Stimulated activated naive CD8-positive, alpha-beta T cell treated with anti-CD3 and anti-CD28 coated beads, Interleukin-15, Interleukin-2, amounts not matched to agents 100 ng/mL and 50 ng/mL, for 24 hours (primary cell): Measurements from ENCODE around the gene PRKAR1B.
"Not testable (repeated sequence)": the region's sequence is repeated elsewhere in the genome, so short reads cannot be mapped to it uniquely, and the experiment has no call there.

Source experiments
- H3K27ac Mint-ChIP-seq: one replicate; pipeline ENCODE4 v1.8.0; 2021; ENCODE audit warnings: mild to moderate bottlenecking, mixed read lengths
- H3K27me3 Mint-ChIP-seq: one replicate; pipeline ENCODE4 v1.8.0; 2021; ENCODE audit warnings: mixed read lengths
- H3K36me3 Mint-ChIP-seq: one replicate; pipeline ENCODE4 v1.8.0; 2021; ENCODE audit warnings: low read depth, mixed read lengths
- H3K4me1 Mint-ChIP-seq: one replicate; pipeline ENCODE4 v1.8.0; 2021; ENCODE audit warnings: low read depth, mixed read lengths
- H3K4me3 Mint-ChIP-seq: one replicate; pipeline ENCODE4 v1.8.0; 2021; ENCODE audit warnings: mild to moderate bottlenecking, mixed read lengths
- H3K9me3 Mint-ChIP-seq: one replicate; pipeline ENCODE4 v1.8.0; 2021; ENCODE audit warnings: mixed read lengths

The PRKAR1B gene

DNA sequence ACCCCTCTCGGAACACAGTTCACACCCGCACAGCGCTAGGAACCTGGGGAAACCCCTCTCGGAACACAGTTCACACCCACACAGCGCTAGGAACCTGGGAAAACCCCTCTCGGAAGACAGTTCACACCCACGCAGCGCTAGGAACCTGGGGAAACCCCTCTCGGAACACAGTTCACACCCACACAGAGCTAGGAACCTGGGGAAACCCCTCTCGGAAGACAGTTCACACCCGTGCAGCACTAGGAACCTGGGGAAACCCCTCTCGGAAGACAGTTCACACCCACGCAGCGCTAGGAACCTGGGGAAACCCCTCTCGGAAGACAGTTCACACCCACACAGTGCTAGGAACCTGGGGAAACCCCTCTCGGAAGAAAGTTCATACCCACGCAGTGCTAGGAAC, 74.9 kb downstream of the PRKAR1B start:
- not testable (repeated sequence) for H3K27me3 Mint-ChIP-seq, H3K27ac Mint-ChIP-seq, H3K4me1 Mint-ChIP-seq, H3K9me3 Mint-ChIP-seq, H3K36me3 Mint-ChIP-seq, H3K4me3 Mint-ChIP-seq

DNA sequence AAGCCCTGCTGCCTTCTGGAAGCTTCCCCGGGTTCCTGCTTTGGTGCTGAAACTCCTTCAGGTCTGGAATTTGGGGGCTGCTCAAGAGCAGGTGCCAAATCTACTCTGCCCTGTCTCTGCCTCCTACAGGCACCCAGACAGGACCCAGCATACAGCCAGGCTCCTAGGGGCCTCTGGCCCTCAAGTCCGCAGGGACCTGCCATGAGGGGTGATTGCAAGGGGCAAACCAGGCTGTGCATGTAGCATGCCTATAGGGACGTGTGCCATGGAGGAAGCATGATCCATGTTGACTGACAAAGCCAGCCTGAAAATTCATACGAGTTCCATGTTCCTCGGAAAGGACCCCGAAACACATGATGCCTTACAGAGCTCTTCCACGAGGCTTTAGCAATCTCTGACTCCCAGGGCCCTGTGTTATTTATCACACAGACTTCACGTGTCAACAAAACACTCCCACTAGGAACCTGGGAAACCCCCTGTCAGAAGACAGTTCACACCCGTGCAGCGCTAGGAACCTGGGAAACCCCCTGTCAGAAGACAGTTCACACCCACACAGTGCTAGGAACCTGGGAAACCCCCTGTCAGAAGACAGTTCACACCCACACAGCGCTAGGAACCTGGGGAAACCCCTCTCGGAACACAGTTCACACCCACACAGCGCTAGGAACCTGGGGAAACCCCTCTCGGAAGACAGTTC, 75.9 kb downstream of the PRKAR1B start:
- H3K27ac Mint-ChIP-seq, result no peak overlapping the region

DNA sequence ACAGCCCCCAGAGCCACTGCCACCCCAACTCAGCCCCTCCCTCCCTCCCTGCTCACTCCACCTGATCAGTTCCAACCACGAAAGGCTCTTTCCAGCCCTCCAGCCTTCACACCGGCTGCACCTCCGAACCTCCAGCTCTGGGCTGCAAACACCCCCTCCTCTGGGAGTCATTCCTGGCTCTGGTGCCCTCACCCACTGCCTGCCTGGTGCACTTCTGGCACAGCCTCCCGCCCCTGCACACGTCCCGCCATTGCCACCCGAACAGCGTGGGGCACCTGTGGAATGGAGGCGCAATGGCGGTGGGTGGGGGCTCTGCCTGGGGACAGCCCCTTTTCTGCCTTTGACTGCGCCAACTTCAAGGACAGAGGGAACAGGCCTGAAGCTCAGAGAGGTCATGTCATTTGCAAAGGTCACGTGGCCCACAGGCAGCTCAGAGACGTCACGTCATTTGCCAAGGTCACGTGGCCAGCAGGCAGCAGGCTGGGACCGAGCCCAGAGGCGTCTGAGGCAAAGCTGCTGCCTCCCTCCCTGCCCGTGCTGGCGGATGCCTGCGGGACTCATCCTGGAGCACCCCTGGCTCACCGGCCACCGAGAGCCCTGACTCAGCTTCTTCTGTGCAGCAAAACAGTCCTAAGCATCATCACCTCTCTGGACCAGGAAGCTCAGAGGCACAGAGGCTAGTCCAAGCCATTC, 76.6 kb downstream of the PRKAR1B start:
- Mint-ChIP-seq H3K27me3 (no peaks in the 10 kb centered on the region), H3K9me3 (no peaks in the 10 kb centered on the region), H3K27ac (no peak overlapping the region), H3K4me1 (no peaks in the 10 kb centered on the region), H3K4me3 (no peak overlapping the region), H3K36me3 (peaks cover 4% of the 10 kb centered on the region)

More for the DNA sequence above, 75.9 kb downstream of the PRKAR1B start:
- Mint-ChIP-seq H3K4me3 (no peak overlapping the region), H3K27me3 (no peaks in the 10 kb centered on the region), H3K4me1 (no peaks in the 10 kb centered on the region), H3K36me3 (peaks cover 4% of the 10 kb centered on the region), H3K9me3 (no peaks in the 10 kb centered on the region)

DNA sequence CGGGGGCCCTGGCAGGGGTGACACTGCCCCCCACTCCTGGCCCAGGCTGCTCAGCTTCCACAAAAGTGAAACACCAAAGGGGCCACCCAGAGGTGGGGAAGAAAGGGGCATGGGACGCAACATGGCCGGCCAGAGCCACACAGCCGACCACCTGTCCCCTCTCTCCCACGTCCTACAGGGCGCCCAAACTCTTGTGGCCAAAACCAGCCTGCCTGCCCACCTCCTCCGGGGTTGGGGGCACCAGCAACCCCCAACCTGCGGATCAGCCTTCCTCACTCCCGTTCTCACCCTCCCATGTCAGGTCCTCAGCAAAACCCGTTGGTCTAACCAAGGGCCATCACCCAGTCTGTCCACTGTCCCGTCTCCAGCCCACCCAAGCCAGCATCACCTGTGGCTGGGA, 80.1 kb downstream of the PRKAR1B start:
- H3K27me3 Mint-ChIP-seq, result no peaks in the 10 kb centered on the region
- H3K9me3 Mint-ChIP-seq, result no peaks in the 10 kb centered on the region
- H3K27ac Mint-ChIP-seq, result no peak overlapping the region
- peaks cover 13% of the 10 kb centered on the region for H3K36me3 Mint-ChIP-seq
- H3K4me3 Mint-ChIP-seq, result no peak overlapping the region
- no peaks in the 10 kb centered on the region for H3K4me1 Mint-ChIP-seq

DNA sequence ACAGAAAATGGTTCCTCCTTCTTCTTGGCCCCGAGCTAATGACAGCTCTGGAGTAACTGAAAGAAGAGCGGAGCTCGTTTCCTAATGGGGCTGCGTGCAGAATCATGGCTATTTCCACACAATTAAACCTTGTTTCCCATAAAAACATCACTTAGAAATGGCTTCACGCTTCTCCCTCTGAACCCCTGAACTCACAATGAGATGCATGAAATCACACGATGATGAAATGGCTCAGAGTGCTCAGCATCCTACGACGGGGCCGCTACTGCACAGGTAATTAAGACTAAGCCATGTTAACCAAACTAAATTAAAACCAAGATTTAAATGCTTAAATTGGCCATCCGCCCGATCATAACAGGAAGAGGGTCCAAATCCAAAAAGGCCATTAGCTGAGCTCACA, 80.6 kb downstream of the PRKAR1B start:
- Mint-ChIP-seq H3K9me3 (no peaks in the 10 kb centered on the region), H3K4me3 (no peak overlapping the region), H3K4me1 (peaks cover under 1% of the 10 kb centered on the region), H3K27me3 (no peaks in the 10 kb centered on the region), H3K36me3 (peaks cover 14% of the 10 kb centered on the region), H3K27ac (no peak overlapping the region)

DNA sequence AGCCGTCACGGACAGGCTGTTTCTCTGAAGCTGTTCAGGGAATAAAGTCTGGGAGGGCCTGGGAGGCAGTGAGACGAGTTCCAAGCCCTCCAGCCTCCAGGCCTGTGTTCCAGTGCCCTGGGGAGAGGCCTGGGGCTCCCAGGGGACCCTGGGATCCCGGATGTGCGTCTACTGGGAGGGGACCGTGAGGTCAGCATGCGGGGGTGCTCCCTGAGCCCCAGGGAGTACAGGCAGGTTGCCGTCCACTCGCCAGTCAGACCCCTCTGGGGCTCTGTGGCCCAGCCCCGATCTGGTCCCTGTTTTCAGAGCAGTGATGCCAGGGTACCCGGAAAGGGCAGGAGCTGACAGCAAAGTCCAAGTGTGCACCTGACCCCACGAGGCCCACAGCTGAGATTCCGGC, 81.5 kb downstream of the PRKAR1B start:
- Mint-ChIP-seq H3K27me3 (no peaks in the 10 kb centered on the region), H3K36me3 (peaks cover 14% of the 10 kb centered on the region), H3K4me1 (peaks cover 9% of the 10 kb centered on the region), H3K4me3 (no peak overlapping the region), H3K27ac (no peak overlapping the region), H3K9me3 (peaks cover 2% of the 10 kb centered on the region)

DNA sequence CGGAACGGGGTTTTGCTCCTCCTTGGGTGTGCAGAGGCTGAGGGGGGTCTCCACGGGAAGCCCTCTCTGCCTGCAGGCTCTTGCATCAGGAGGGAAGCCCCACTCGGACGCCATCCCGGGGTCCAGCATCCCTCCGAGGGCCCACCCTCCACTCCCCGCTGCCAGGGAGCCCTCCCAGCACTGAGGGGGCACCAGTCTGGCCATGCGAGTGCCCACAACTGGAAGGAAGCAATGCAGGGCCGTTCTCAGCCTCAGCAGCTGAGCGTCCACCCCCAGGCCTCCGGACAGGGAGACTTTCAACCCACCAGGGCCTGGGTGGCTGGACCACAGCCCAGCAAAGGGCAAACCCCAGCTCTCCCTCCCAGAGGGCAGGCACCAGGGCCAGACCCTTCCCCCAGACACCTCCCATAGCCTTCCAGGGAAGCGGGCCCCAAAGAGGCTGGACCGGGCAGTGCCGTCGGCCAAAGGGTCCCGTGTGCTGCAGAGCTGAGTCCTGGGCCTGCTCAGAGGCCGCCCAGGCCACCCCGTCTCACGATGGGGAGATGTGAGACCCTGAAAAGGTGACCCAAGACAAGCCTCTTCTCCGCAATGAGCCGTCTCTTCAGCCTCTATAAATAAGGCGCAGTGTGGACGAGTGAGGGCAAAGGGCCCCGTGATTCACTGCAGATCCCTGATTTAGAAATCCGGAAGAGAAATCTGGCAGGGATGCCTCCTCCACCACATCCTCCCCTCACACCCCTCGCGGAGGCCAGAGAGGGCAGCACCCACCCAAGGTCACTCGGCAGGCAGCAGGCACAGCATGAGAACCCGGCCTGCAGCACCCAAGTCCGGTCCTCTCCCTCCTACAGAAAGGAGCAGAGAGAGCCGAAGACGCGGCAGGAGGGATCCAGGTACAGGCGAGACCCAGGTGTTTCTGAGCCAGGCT, 82.4 kb downstream of the PRKAR1B start:
- Mint-ChIP-seq H3K27me3 (no peaks in the 10 kb centered on the region), H3K27ac (no peak overlapping the region), H3K36me3 (peaks cover 14% of the 10 kb centered on the region), H3K9me3 (peaks cover 4% of the 10 kb centered on the region), H3K4me3 (no peak overlapping the region), H3K4me1 (peaks cover 19% of the 10 kb centered on the region)

DNA sequence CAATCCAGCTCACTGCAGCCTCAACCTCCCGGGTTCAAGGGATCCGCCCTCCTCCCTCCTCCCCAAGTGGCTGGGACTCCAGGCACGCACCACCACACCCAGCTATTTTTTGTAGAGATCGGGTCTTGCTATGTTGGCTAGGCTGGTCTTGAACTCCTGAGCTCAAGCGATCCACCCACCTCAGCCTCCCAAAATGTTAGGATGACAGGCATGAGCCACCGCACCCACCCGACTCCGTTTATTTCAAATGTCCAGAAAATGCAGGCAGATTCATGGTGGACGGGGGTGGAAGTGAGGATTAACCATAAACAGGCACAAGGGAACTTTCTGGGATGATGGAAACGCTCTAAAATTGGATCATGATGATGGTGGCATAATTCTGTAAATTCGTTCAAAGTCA, 85.1 kb downstream of the PRKAR1B start:
- Mint-ChIP-seq H3K27ac (no peak overlapping the region), H3K36me3 (peaks cover 18% of the 10 kb centered on the region), H3K9me3 (peaks cover 4% of the 10 kb centered on the region), H3K4me3 (no peak overlapping the region), H3K27me3 (no peaks in the 10 kb centered on the region), H3K4me1 (peaks cover 26% of the 10 kb centered on the region)

DNA sequence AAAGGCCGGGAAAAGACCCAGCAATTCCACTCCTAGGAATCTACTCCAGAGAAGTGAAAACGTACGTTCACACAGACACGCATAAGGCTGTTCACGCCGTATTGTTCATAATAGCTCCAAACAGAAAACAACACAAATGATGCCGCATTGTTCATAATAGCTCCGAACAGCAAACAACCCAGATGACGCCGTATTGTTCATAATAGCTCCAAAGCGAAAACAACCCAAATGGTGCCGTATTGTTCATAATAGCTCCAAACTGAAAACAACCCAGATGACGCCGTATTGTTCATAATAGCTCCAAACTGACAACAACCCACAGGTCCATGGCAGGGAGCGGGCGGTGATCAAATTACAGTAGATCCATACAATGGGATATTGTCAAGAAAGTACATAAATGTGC, 85.8 kb downstream of the PRKAR1B start:
- H3K4me1 Mint-ChIP-seq, result peaks cover 26% of the 10 kb centered on the region
- peaks cover 22% of the 10 kb centered on the region for H3K36me3 Mint-ChIP-seq
- H3K27ac Mint-ChIP-seq, result no peak overlapping the region
- peaks cover 4% of the 10 kb centered on the region for H3K9me3 Mint-ChIP-seq
- H3K4me3 Mint-ChIP-seq, result no peak overlapping the region
- no peaks in the 10 kb centered on the region for H3K27me3 Mint-ChIP-seq

DNA sequence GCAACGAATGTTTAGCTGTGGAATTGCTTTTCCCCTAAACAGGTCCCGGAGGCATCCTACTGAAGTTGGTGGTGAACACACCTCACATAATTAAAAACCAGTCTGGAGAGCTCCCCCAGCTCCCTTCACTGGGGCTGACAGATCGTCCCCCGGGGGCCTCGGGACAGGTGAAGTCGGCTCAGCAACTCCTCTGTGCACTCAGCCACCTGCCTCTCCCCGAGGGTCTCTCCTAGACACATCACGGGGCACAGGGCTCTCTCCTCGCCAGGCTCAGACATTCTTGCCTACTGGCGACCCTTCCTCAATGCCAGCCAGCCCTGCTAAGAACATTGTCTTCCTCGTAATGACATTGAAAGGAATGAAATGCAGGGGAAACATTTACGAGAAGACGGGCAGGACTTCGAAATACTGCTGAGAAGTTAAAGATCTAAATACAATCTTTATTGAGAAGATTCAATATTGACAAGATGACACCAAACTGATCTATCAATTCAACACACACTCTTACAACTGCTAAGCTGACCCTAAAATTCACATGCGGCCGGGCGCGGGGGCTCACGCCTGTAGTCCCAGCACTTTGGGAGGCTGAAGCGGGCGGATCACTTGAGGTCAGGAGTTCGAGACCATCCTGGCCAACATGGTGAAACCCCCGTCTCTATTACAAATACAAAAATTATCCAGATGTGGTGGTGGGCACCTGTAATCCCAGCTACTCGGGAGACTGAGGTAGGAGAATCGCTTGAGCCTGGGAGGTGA, 88.6 kb downstream of the PRKAR1B start:
- peaks cover 4% of the 10 kb centered on the region for H3K9me3 Mint-ChIP-seq
- H3K4me1 Mint-ChIP-seq, result peaks cover 26% of the 10 kb centered on the region
- no peak overlapping the region for H3K27ac Mint-ChIP-seq
- peaks cover 17% of the 10 kb centered on the region for H3K36me3 Mint-ChIP-seq
- no peak overlapping the region for H3K4me3 Mint-ChIP-seq
- H3K27me3 Mint-ChIP-seq, result no peaks in the 10 kb centered on the region

DNA sequence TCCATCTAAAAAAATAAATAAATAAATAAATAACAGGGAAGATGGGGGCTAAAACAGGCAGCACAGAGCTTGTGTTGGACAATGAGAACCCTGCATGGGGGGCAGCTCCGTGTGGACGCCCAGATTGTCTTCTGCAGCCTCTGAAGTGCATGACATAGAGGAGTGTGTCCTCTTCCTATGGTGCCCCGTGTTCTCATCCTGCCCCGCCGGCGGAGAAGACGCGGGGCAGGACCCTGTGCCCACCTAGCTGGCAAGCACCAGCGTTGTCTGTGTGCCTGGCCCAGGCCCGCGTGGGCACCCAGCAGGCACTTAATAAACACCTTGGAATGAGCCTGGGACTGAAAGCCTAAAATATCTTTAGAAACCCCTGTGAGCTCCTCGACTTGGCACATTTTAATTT, 89.3 kb downstream of the PRKAR1B start:
- Mint-ChIP-seq H3K4me1 (peaks cover 26% of the 10 kb centered on the region), H3K27ac (no peak overlapping the region), H3K36me3 (peaks cover 17% of the 10 kb centered on the region), H3K4me3 (no peak overlapping the region), H3K27me3 (no peaks in the 10 kb centered on the region), H3K9me3 (peaks cover 4% of the 10 kb centered on the region)

DNA sequence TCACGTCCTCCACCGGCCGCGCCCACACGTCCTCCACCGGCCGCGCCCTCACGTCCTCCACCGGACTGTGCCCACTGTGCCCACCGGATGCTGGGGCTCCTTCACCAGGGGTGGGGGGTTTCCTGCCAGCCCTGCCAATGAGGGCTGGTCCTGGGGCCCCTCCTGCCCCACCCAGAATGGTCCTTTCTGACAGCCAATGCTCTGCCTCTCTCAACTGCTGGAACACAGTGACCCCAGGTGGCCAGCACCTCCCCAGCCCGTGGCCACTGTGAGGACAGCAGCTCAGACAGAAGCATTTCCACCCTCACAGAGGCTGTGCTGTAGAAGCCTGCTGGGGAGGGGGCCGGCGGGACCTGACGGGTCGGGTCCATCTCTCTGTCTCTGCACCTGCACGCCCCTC, 90.7 kb downstream of the PRKAR1B start:
- no peak overlapping the region for H3K27ac Mint-ChIP-seq

DNA sequence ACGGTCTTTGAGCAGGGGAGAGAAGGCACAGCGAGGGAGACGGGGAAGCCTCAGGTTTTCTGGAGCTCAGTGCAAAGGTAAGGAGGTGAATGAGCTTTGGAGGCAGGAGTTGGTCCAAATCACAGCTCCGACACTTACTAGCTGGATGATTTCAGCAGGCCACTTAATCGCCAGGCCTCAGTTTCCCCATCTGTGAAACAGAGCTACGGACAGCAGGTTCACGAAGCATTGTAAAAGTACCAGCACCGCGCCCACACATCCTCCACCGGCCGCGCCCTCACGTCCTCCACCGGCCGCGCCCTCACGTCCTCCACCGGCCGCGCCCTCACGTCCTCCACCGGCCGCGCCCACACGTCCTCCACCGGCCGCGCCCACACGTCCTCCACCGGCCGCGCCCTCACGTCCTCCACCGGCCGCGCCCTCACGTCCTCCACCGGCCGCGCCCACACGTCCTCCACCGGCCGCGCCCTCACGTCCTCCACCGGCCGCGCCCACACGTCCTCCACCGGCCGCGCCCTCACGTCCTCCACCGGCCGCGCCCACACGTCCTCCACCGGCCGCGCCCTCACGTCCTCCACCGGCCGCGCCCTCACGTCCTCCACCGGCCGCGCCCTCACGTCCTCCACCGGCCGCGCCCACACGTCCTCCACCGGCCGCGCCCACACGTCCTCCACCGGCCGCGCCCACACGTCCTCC, 91.2 kb downstream of the PRKAR1B start:
- H3K4me1 Mint-ChIP-seq, result peaks cover 19% of the 10 kb centered on the region
- not testable (repeated sequence) for H3K4me3 Mint-ChIP-seq, H3K9me3 Mint-ChIP-seq, H3K27ac Mint-ChIP-seq, H3K27me3 Mint-ChIP-seq
- H3K36me3 Mint-ChIP-seq, result peaks cover 12% of the 10 kb centered on the region

More for the DNA sequence above, 90.7 kb downstream of the PRKAR1B start:
- Mint-ChIP-seq H3K9me3 (peaks cover 4% of the 10 kb centered on the region), H3K4me1 (peaks cover 24% of the 10 kb centered on the region), H3K27me3 (no peaks in the 10 kb centered on the region), H3K4me3 (no peak overlapping the region), H3K36me3 (peaks cover 12% of the 10 kb centered on the region)

DNA sequence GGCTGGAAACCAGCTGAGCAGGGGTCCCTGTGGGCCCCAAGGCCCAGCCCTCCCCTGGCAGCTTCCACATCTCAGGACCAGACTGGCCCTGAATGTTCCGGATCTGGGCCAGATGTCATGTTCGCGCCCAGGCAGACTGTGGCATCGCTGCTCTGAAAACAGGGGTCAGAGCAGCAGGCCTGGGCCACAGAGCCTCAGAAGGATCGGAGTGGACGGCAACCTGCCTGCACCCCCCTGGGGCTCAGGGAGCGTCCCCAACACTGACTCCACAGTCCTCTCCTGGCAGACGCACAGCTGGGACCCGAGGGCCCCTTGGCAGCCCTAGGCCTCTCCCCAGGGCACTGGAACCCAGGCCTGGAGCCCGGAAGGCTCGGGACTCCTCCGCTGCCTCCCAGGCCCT, 91.9 kb downstream of the PRKAR1B start:
- Mint-ChIP-seq H3K27me3 (no peaks in the 10 kb centered on the region), H3K4me3 (no peak overlapping the region), H3K4me1 (peaks cover 13% of the 10 kb centered on the region), H3K27ac (no peak overlapping the region), H3K9me3 (no peaks in the 10 kb centered on the region), H3K36me3 (peaks cover 12% of the 10 kb centered on the region)
